ENCODE results near the gene FKBP8.

The FKBP8 gene

GRCh38 chr19:18501351-18501750 lies 42.0 kb downstream of the FKBP8 start:
- DNase-seq = no peak

GRCh38 chr19:18500799-18501198 lies 42.6 kb downstream of the FKBP8 start:
- no peak for DNase-seq

DNA sequence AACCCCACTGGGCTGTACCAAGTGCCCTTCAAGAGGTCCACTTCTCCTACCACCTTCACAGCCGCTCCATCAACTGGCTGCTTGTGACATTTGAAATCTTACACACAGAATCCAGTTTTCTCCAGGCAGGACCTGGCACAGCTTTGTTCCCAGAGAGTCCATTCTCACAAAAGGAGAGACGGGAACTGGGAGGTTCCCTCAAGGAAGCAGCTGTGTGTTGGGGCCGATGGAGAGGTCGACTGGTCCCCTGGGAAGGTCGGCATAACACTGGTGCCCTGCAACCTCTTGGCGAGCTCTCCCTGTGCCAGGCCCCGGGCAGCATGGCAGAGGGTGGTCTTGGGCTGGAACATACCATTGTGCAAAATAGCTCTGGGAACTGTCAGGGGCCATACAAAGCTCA lies 43.0 kb downstream of the FKBP8 start:
- no peak for DNase-seq

DNA sequence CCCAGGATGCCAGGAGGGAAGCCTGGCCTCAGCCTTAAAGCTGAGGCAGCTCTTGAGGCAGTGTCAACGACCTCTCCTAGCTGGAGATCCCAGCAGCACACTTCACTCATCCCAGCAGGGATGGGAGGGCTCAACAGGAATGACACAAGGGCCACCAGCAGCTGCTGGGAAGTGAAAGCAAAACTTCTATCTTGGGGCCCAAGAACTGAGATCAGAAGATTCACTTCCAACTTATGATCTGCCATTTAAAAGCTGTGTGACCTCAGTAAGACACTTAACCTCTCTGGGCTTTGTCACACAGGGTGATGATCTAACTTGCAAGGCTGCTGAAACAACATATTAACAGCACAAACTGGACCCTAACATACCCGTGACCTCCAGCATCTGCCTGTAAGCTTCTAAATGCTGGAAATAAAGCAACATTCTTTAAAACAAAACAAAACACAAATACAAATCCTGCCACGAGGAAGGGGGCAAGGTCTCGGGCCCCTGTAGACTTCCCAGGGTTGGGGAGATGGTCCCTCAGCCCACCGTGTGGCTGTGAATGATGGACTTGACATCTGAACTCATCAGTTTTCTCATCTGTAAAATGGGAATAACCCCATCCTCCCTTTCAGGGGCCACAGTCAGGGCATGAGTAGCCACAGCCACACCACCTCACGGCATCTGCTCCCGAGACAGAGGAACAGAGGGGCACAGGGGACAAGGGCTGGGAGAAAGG lies 44.2 kb downstream of the FKBP8 start:
- no peak for DNase-seq

DNA sequence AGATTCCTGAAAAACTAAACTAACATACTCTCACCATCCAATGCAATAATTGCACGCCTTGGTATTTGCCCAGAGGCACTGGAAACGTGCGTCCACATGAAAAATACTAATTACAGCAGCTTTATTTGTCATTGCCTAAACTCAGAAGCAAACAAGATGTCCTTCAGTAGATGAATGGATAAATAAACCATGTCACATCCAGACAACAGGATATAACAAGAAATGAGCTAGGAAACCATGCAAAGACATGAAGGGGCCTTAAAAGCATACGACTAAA lies 46.5 kb downstream of the FKBP8 start:
- DNase-seq = no peak

- peak; percentile 34 for DNase-seq
Observed at GRCh38 chr19:18496167-18496979, 47.0 kb downstream of the FKBP8 start.

DNA sequence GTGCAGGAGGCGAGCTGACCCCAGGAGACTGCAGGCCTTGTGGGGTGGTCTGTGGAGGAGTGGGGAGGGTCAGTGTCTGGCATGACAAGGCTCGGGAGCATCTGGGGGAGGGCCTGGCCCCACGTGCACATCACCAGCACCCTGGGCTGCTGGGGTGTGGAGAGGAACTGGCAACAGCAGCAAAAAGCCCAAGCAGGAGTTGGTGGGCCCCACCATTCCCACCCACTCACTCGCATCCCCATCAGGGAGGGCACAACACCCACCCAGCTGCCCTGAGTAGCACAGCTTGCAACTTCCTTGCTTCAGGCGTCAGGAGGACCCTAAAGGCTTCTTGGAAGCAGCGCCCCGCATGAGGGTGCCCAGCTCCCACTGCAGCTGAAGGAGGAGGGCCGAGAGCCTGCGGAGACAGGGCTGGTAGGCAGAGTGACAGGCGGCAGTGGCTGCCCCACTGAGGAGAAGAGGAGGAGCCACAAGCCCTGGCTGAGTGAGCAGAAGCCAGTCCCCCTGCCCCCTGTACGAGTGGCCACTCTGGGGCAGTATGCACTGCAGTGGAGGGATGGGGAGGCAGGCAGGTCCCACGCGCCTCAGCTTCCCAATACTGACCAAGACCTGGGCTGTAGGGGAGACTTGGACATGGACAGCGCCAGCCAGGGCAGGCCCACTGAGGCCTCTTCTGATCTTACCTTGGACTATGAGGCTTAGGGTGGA lies 48.0 kb downstream of the FKBP8 start:
- DNase-seq = no peak

GRCh38 chr19:18494267-18494607 lies 49.1 kb downstream of the FKBP8 start:
- no peak for DNase-seq

DNA sequence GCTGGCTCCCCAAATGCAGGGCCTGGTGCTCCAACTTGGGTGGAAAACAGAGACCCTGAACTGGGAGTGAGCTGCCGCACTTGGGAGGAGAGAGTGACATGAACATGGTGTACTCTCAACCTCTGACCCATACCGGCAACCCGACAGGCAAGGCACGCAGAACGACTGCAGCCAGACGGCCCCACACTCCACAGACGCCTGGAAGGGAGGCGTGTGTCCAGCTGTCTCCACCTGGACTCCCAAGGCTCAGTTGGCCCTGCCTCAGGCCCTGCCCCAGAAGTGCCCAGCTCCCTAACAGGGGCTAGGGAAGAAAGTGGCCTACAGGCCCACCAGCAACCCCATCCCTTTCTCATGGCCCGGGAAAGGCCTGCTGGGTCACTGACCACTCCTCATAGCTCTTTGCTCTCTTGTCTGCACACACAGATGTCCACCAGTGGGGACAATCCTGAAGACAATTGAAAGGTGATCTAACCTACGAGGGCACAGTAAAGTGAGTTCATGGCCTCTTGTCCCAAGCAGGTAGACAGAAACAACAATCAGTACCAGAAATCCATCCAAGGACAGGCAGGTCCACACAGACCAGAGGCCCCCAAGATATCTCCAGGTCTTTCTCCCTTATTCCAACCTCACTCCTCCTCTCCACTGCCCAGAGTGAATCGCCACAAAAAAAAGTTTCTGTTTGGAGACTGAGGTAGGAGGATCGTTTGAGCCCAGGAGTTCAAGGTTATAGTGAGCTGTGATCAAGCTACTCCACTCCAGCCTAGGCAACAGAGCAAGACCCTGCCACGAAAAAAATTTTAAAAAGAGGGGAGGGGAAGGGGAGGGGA lies 49.7 kb downstream of the FKBP8 start:
- DNase-seq = no peak

DNA sequence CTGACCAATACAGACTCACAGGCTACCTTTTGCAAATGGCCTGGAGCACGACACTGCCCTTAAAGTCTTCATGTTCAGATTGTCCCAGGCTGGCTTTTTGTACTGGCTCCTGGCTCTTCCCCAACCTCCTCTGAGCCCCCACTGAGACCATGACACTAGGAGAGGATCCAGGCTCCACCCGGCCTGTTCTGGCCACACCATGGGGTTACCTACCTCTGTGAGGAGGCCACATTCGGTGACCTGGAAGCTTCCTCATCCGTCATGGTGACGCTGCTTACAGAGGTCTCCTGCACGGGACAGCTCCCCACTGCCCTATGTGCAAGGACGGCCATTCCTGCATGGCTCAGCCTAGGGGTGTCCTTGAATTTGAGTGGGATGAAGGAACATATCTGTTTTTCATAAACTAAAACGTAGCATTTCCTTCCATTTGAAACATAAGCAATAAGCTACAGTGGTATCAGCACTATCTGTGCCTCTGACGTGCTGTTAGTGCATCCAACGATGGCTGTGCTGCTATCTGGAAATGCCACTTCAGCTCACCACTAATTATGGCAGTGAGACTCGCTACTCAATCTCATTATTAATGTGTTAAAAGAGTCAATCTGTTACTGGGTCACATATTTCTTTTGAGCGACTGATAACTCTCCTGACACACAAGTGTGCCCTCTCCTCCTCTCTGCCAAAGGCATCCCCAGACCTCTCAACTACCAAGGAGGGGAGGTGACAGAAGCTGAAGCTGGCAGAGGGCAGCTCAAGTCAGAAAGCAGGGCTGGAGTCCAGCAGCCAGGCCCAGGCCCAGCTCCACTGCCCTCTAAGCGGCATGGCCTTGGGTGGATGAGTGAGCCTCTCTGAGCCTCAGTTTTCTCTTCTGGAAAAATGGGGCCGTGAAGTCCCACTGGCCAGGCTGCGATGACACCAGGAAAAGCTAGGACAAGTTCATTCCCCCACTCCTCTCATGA lies 51.1 kb downstream of the FKBP8 start:
- no peak for DNase-seq

- no peak for DNase-seq
Observed at GRCh38 chr19:18490728-18491127, 52.6 kb downstream of the FKBP8 start.

DNA sequence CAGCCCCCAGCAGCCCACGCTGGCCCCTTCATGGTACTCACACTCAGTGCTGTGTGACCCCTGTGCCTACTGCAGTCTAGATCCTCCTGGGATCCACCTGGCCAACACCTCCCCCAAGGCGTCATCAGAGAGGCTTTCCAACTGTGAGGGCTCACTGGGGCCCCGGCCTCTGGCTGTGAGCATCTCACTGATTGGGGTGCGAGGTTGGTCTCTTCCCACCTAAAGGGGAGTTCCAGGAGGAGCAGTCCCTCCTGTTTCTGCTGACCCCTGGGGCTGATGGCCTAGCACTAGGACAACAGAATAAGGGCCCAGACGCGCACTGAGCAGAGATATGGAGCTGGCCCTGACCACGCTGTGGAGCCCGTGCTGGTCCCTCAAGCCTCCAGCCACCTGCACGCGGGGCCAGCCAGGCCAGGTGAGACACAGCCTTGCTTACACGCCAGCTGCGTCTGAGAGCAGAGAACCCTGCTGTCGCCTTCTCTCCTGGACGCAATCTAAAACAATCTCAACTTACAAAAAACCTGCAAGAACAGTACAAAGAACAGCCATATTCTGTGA lies 53.7 kb downstream of the FKBP8 start:
- DNase-seq = no peak

DNA sequence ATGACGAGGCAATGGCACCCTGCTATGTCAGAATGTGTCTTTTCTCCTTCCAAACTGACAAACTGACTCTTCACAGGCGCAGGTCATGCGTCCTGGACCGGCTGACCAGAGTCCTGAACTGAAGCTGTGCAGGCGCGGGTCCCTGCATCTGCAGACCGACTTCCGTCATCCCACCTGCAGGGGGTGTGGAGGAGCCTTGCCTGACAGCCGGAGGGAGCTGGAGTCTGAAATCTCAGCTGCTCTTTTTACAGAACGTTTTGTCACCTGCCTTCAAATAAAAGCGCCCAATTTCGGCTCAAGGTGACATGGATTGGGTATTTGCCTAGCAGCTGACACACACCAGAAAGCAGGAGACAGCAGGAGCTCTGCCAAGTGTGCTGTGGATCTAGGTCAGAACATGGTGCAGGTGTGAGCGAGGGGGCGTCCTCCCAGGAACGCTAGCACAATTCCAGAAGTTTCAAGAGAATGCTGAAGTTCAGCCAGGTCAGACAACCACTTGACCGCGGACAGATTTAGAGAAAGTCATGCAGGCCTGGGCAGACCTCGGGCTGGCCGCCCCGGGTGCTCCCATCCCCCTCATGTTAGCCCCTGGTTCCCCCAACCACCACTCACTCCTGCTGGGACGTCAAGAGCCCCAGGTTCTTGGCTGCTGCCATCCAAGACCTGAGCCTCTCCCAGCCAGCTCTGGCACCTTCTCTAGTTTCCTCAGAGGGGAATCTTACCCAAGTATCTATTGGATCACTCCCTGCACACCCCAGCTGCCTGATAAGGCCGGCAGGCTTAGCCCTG lies 54.3 kb downstream of the FKBP8 start:
- no peak for DNase-seq

- no peak for DNase-seq
Observed at GRCh38 chr19:18488403-18488723, 55.0 kb downstream of the FKBP8 start.

GRCh38 chr19:18487576-18488402 lies 55.6 kb downstream of the FKBP8 start:
- no peak for DNase-seq

- no peak for DNase-seq
Observed at GRCh38 chr19:18486746-18487145, 56.6 kb downstream of the FKBP8 start.

- no peak for DNase-seq
Observed at GRCh38 chr19:18484992-18485391, 58.4 kb downstream of the FKBP8 start.

DNA sequence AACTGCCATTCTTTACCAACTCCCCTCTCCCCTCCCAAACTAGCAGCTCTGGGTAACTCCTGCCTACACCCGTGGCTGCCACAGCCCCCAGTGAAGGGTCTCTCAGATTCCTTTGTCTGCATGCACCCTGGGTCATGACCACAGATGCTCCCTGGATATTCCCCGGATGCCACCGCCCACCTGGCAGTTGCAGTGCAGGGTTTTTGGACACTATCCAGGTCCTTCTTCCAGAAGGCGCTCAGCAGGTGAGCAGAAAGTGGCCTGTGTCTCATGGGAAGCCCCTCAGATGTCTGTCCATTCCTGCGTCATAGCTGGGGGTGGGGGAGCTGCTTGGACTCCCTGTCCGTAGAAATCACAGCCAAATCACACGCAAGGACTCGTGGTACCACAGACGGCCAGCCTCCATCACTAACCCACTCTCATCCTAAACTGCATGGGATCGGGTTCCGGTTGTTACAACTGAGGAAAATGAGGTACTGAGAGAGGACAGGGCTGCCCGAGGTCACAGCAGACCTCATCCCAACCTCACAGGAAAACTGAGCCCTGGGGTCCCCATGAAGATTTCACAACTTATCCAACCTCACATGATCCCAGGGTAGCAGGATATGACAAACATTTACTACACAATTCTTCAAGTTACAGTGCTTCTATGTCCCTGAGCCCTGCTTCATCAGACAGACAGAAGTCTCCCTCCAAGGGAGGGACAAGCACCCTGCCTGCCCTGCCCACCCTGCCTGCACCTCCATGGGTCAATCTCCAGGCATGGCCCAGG lies 60.1 kb downstream of the FKBP8 start:
- no peak for DNase-seq
